Measurements from ENCODE around the gene C17orf78.

C17orf78 gene

DNA sequence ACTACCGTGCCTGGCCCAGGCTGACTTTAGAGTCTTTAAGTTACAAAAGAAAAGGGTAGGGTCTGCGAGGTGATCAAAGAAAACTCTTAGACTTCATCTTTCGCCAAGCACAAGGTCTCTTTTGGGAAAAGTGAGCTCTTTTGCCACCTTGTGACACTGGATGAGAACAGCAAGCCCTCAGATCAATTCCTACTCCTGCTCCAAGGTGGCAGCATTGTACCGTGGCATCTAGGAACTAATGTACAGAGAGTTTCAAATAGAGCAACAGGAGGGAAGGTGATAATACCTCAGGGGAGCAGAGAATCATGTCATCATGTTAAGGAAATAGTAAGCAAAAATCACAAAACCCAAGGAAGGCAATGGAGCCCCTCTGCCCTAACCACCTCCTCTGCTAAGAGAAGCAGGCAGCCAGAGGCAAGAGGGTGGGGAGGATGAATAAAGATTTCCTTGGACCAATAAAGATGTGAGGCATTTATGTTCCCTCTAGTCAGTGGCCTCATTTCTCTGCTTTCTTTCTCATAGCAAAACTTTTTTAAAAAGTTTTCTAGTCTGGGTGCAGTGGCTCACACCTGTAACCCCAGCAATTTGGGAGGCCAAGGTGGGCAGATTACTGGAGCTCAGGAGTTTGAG is 2.1 kb upstream of the C17orf78 start:
- no peaks in the 10 kb centered on the region for H3K4me1 ChIP-seq (ENCODE audit: insufficient read depth, insufficient read length)
- no peaks in the 10 kb centered on the region for H3K27me3 ChIP-seq (ENCODE audit: insufficient read depth, insufficient read length)
- no peak overlapping the region for H3K4me3 ChIP-seq (ENCODE audit: insufficient read length, low read depth)
- no peak overlapping the region for H3K9ac ChIP-seq (ENCODE audit: insufficient read length, low read depth)
- DNase-seq (ENCODE audit: low read depth, low spot score) = peak; percentile 62
- no peaks in the 10 kb centered on the region for H3K36me3 ChIP-seq (ENCODE audit: insufficient read depth, insufficient read length, low read length)
- TF ChIP-seq YY1 (IDR thresholded peaks at IDR 0.05; ENCODE audit: insufficient read depth, insufficient read length) (no peak), SUZ12 (IDR thresholded peaks at IDR 0.05; ENCODE audit: extremely low read depth, insufficient read depth, insufficient read length) (no peak), ZNF274 (IDR thresholded peaks at IDR 0.05; ENCODE audit: low read depth, low read length) (no peak)
- no peaks in the 10 kb centered on the region for H3K9me3 ChIP-seq (ENCODE audit: insufficient read depth, low read length)

DNA sequence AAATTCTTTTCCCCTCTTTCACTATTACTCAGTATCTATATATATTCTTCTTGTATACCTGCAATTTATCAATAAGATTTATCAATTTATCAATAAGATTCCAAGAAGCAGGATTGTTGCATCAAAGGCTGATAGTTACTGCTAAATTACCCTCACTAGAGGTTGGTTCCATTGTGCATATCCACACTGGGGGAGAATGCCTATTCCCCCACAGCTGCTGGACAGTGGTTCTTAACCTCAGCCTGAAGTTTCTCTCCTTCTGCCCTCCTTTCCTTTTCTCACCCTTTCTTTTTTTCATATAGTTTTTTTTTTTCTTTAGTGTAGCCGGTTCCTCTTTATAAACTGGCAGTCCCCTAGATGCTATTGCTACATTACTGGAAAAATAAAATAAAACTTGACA is 6.3 kb downstream of the C17orf78 start:
- Histone ChIP-seq H3K4me1 (ENCODE audit: insufficient read depth, insufficient read length) (no peaks in the 10 kb centered on the region), H3K9ac (ENCODE audit: insufficient read length, low read depth) (no peak overlapping the region), H3K4me3 (ENCODE audit: insufficient read length, low read depth) (no peak overlapping the region), H3K36me3 (ENCODE audit: insufficient read depth, insufficient read length, low read length) (no peaks in the 10 kb centered on the region), H3K27me3 (ENCODE audit: insufficient read depth, insufficient read length) (no peaks in the 10 kb centered on the region), H3K9me3 (ENCODE audit: insufficient read depth, low read length) (no peaks in the 10 kb centered on the region)
- TF ChIP-seq ZNF274 (IDR thresholded peaks at IDR 0.05; ENCODE audit: low read depth, low read length) = no peak
- no peak for TF ChIP-seq YY1 (IDR thresholded peaks at IDR 0.05; ENCODE audit: insufficient read depth, insufficient read length)
- TF ChIP-seq SUZ12 (IDR thresholded peaks at IDR 0.05; ENCODE audit: extremely low read depth, insufficient read depth, insufficient read length) = no peak
- DNase-seq (ENCODE audit: low read depth, low spot score) = no peak

DNA sequence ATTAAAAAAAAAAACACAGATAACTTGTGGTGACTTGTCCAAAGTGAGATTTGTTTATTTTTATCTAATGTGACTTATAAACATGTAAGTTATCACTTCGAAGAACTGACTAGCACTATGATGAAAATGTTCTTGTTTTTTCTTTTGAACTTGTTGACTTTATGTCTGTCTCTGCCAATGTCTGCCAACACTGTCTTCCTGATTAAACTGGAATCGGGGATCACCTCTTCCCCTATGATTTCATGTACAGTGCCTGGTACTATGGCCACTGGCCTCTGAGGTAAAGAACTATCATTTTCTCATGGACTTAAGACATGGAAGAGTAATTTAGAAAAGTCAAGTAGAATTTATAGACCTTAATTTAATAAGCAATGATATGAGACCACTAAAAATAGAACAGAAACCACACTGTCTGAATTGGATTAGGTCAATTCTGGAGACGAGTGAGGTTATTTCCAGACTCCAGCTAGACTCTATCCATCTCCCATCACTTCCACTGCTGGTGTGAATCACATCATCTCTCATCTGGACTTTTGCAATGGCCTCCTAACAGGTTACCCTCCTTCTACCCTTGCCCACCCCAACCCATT is 8.9 kb downstream of the C17orf78 start:
- Histone ChIP-seq H3K4me1 (ENCODE audit: insufficient read depth, insufficient read length) (no peaks in the 10 kb centered on the region), H3K36me3 (ENCODE audit: insufficient read depth, insufficient read length, low read length) (no peaks in the 10 kb centered on the region), H3K4me3 (ENCODE audit: insufficient read length, low read depth) (no peak overlapping the region), H3K9me3 (ENCODE audit: insufficient read depth, low read length) (no peaks in the 10 kb centered on the region), H3K27me3 (ENCODE audit: insufficient read depth, insufficient read length) (no peaks in the 10 kb centered on the region), H3K9ac (ENCODE audit: insufficient read length, low read depth) (no peak overlapping the region)
- no peak for DNase-seq (ENCODE audit: low read depth, low spot score)
- TF ChIP-seq YY1 (IDR thresholded peaks at IDR 0.05; ENCODE audit: insufficient read depth, insufficient read length) (no peak), SUZ12 (IDR thresholded peaks at IDR 0.05; ENCODE audit: extremely low read depth, insufficient read depth, insufficient read length) (no peak), ZNF274 (IDR thresholded peaks at IDR 0.05; ENCODE audit: low read depth, low read length) (no peak)

DNA sequence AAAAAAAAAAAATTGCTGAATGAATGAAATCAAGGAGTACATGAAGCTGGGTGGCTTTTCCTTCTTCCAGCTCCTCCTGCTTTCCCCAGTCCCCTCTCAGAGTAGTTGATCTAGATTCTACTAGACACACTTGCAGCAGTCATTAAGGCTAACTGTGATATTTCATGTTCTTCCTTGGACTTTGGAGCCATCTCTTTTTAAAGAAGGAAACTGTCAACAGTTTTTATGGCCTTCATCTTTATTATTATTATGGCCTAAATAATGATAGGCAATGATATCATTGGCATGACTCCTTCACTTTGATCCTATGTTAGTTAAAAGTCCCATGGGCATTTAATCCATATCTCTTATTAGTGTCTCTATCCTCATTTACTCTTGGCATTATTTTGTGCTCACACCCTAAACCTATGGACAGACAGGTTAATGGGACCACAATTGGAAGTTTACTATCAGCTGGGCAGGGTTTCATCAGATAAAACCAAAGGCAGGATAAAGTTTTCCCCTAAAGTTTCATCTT is 9.7 kb downstream of the C17orf78 start:
- H3K4me1 ChIP-seq (ENCODE audit: insufficient read depth, insufficient read length) = no peaks in the 10 kb centered on the region

DNA sequence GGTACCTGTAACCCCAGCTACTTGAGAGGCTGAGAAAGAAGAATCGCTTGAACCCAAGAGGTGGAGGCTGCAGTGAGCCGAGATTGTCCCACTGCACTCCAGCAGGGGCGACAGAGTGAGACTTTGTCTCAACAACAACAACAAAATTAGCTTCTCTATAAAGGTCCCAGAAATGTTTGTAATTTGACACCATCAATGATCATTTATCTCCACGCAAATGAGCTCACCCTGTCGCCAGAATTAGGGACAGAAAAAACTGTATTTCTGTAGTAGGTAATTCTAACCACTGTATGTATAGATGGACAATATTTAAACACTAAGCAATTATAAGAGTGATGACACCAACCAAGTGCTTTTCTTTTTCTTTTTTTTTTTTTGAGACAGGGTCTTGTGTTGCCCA is 10.7 kb downstream of the C17orf78 start:
- no peak for DNase-seq (ENCODE audit: low read depth, low spot score)
- Histone ChIP-seq H3K36me3 (ENCODE audit: insufficient read depth, insufficient read length, low read length) (no peaks in the 10 kb centered on the region), H3K9ac (ENCODE audit: insufficient read length, low read depth) (no peak overlapping the region), H3K27me3 (ENCODE audit: insufficient read depth, insufficient read length) (no peaks in the 10 kb centered on the region), H3K4me1 (ENCODE audit: insufficient read depth, insufficient read length) (no peaks in the 10 kb centered on the region), H3K4me3 (ENCODE audit: insufficient read length, low read depth) (no peak overlapping the region), H3K9me3 (ENCODE audit: insufficient read depth, low read length) (no peaks in the 10 kb centered on the region)
- no peak for TF ChIP-seq SUZ12 (IDR thresholded peaks at IDR 0.05; ENCODE audit: extremely low read depth, insufficient read depth, insufficient read length)
- TF ChIP-seq ZNF274 (IDR thresholded peaks at IDR 0.05; ENCODE audit: low read depth, low read length) = no peak
- TF ChIP-seq YY1 (IDR thresholded peaks at IDR 0.05; ENCODE audit: insufficient read depth, insufficient read length) = no peak

More for the DNA sequence above, 9.7 kb downstream of the C17orf78 start:
- Histone ChIP-seq H3K9me3 (ENCODE audit: insufficient read depth, low read length) (no peaks in the 10 kb centered on the region), H3K27me3 (ENCODE audit: insufficient read depth, insufficient read length) (no peaks in the 10 kb centered on the region), H3K9ac (ENCODE audit: insufficient read length, low read depth) (no peak overlapping the region), H3K36me3 (ENCODE audit: insufficient read depth, insufficient read length, low read length) (no peaks in the 10 kb centered on the region), H3K4me3 (ENCODE audit: insufficient read length, low read depth) (no peak overlapping the region)
- no peak for DNase-seq (ENCODE audit: low read depth, low spot score)
- no peak for TF ChIP-seq ZNF274 (IDR thresholded peaks at IDR 0.05; ENCODE audit: low read depth, low read length)
- TF ChIP-seq YY1 (IDR thresholded peaks at IDR 0.05; ENCODE audit: insufficient read depth, insufficient read length) = no peak
- TF ChIP-seq SUZ12 (IDR thresholded peaks at IDR 0.05; ENCODE audit: extremely low read depth, insufficient read depth, insufficient read length) = no peak

DNA sequence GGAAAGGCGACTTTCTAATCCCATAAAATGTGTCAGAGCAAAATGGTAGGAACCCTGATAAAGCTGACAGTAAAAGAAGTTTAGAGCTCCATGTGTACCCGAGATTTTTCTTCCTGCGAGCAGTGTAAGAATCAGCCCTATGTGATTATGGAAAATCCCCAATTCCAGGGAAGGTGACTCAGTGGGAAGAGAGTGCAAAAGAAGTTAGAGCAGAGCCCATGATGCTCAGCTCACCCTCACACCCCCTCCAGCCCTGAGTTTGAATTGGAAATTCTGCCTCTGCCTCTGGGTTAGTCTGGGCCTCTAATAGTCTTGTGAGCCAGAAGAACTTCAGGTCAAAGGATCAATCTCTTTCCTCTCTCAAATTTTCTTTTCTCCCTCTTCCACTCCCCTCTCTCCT is 12.5 kb downstream of the C17orf78 start:
- DNase-seq (ENCODE audit: low read depth, low spot score) = no peak
- no peaks in the 10 kb centered on the region for H3K36me3 ChIP-seq (ENCODE audit: insufficient read depth, insufficient read length, low read length)
- H3K4me1 ChIP-seq (ENCODE audit: insufficient read depth, insufficient read length) = no peaks in the 10 kb centered on the region
- no peaks in the 10 kb centered on the region for H3K9me3 ChIP-seq (ENCODE audit: insufficient read depth, low read length)
- no peak overlapping the region for H3K4me3 ChIP-seq (ENCODE audit: insufficient read length, low read depth)
- TF ChIP-seq ZNF274 (IDR thresholded peaks at IDR 0.05; ENCODE audit: low read depth, low read length) (no peak), YY1 (IDR thresholded peaks at IDR 0.05; ENCODE audit: insufficient read depth, insufficient read length) (no peak), SUZ12 (IDR thresholded peaks at IDR 0.05; ENCODE audit: extremely low read depth, insufficient read depth, insufficient read length) (no peak)
- H3K27me3 ChIP-seq (ENCODE audit: insufficient read depth, insufficient read length) = no peaks in the 10 kb centered on the region
- no peak overlapping the region for H3K9ac ChIP-seq (ENCODE audit: insufficient read length, low read depth)

DNA sequence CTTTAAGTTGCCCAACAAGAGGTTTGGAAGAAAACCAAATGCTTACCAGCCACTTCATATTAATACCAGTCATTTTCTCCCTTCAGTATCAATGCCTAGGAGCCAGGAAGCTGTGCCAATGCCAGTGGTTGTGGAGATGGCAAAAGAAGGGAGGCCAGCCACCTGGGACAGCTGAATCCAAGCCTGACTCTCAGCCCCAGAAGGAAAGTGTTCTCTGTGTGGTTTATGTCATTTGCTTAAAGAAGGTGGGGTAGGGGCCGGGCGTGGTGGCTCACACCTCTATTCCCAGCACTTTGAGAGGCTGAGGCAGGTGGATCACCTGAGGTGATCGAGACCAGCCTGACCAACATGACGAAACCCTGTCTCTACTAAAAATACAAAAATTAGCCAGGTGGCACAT is 13.4 kb downstream of the C17orf78 start:
- DNase-seq (ENCODE audit: low read depth, low spot score) = no peak
- no peak for TF ChIP-seq ZNF274 (IDR thresholded peaks at IDR 0.05; ENCODE audit: low read depth, low read length)
- no peak for TF ChIP-seq YY1 (IDR thresholded peaks at IDR 0.05; ENCODE audit: insufficient read depth, insufficient read length)
- no peak for TF ChIP-seq SUZ12 (IDR thresholded peaks at IDR 0.05; ENCODE audit: extremely low read depth, insufficient read depth, insufficient read length)
- H3K9ac ChIP-seq (ENCODE audit: insufficient read length, low read depth) = no peak overlapping the region
- H3K9me3 ChIP-seq (ENCODE audit: insufficient read depth, low read length) = no peaks in the 10 kb centered on the region
- H3K4me1 ChIP-seq (ENCODE audit: insufficient read depth, insufficient read length) = no peaks in the 10 kb centered on the region
- H3K27me3 ChIP-seq (ENCODE audit: insufficient read depth, insufficient read length) = no peaks in the 10 kb centered on the region
- no peaks in the 10 kb centered on the region for H3K36me3 ChIP-seq (ENCODE audit: insufficient read depth, insufficient read length, low read length)
- no peak overlapping the region for H3K4me3 ChIP-seq (ENCODE audit: insufficient read length, low read depth)

All from NT2/D1 (cell line).